ENCODE measurements around the gene MICAL2.

- TF ChIP-seq YBX1 (IDR thresholded peaks at IDR 0.05) (no peak), SKIL (IDR thresholded peaks at IDR 0.05; ENCODE audit: low read depth, poor library complexity, severe bottlenecking) (no peak), POLR2A (IDR thresholded peaks at IDR 0.05; ENCODE audit: low read depth, low read length) (no peak), EZH2 (IDR thresholded peaks at IDR 0.05; ENCODE audit: borderline replicate concordance, control insufficient read depth, low read depth, low read length) (no peak), CTCF (IDR thresholded peaks at IDR 0.05 in 2 of 3, conservative IDR thresholded peaks at IDR 0.05 in 1 of 3; ENCODE audit: control insufficient read depth in 2 of 3, extremely low read depth in 1 of 3, insufficient read depth in 1 of 3, low read depth in 3 of 3, low read length in 3 of 3) (no peak), CHD4 (IDR thresholded peaks at IDR 0.05) (no peak)
Observed at GRCh38 chr11:12193515-12194336, 83.3 kb downstream of the MICAL2 start.
